Gastrocnemius medialis (tissue), 4 donors: ENCODE data around the gene MBL2. TPM values are rescaled to one million over a fixed set of nuclear protein-coding genes. Genes with fewer than 3 reads are reported as not detected.

Source experiments
- ATAC-seq, 2 donors: fragments of 150-250 bp; one replicate each; pipeline ENCODE4 v1.9.1; 2016
- DNase-seq, 2 donors: peaks; one replicate each; pipeline ENCODE4 v3.0.0-alpha.2; 2019
- H3K27ac ChIP-seq, 4 donors: fragments of 200-600 bp; sonication (generic); 1 replicate in 1 of 4; 2 replicates in 3 of 4; pipeline ENCODE4 v1.5.1; 2016 to 2018; ENCODE audit warnings: mild to moderate bottlenecking in 2 of 4, moderate library complexity in 1 of 4
- H3K27me3 ChIP-seq, 3 donors: fragments of 200-600 bp; sonication (generic) in 2 of 3; 1 replicate in 1 of 3; 2 replicates in 2 of 3; pipeline versions ENCODE4 v1.5.1 to v1.6.0; 2016 to 2019; ENCODE audit warnings: mild to moderate bottlenecking in 1 of 3, moderate library complexity in 1 of 3
- H3K36me3 ChIP-seq, 2 donors: fragments of 200-600 bp; sonication (generic) in 1 of 2; one replicate each; pipeline ENCODE4 v1.5.1; 2017 to 2018
- H3K4me1 ChIP-seq, 2 donors: fragments of 200-600 bp; sonication (generic) in 1 of 2; one replicate each; pipeline ENCODE4 v1.5.1; 2016 to 2017; ENCODE audit warnings: mild to moderate bottlenecking in 2 of 2
- H3K4me3 ChIP-seq, 4 donors: fragments of 200-600 bp; sonication (generic) in 3 of 4; 1 replicate in 1 of 4; 2 replicates in 3 of 4; pipeline ENCODE4 v1.5.1; 2016 to 2019; ENCODE audit warnings: mild to moderate bottlenecking in 2 of 4
- H3K9me3 ChIP-seq, 3 donors: fragments of 200-600 bp; sonication (generic) in 2 of 3; 1 replicate in 1 of 3; 2 replicates in 2 of 3; pipeline ENCODE4 v1.5.1; 2016 to 2019
- CTCF ChIP-seq, 5 experiments: fragments of 450-650 bp in 3 of 5; fragments of 200-600 bp in 2 of 5; sonication (generic) in 2 of 5; IDR thresholded peaks in 4 of 5; conservative IDR thresholded peaks in 1 of 5; 1 replicate in 4 of 5; 2 replicates in 1 of 5; pipeline ENCODE4 v1.5.1; 2016 to 2019; ENCODE audit warnings: antibody characterized with exemption in 5 of 5, mild to moderate bottlenecking in 3 of 5, moderate library complexity in 3 of 5
- POLR2A ChIP-seq, 2 donors: fragments of 450-650 bp; IDR thresholded peaks; one replicate each; pipeline ENCODE4 v1.6.1; 2017; ENCODE audit warnings: antibody characterized with exemption in 2 of 2, mild to moderate bottlenecking in 2 of 2, moderate library complexity in 2 of 2
- in situ Hi-C, 4 donors: fragments of 200-750 bp; cut with MboI; loops; one replicate each; pipeline versions ENCODE4 v1.15.0 to v1.8.0; 2017; ENCODE audit warnings: low sequenced_read_pairs in 4 of 4
- intact Hi-C: fragments of 100-400 bp; cut with DNase I; formaldehyde crosslinking; loops from one replicate; pipeline ENCODE4 v1.15.1; 2023; ENCODE audit warnings: low total_unique reads
- total RNA-seq, 4 donors: library from RNA; depleted of rRNA; stranded (reverse); fragments of >200 nt; gene quantifications; one replicate each; pipeline versions ENCODE4 v1.1.0 to v1.2.3, GENCODE V29; 2016

The MBL2 gene
- total RNA-seq, 4 donors from 2014 or later: 0.07 to 0.11 TPM; not detected in 2

DNA sequence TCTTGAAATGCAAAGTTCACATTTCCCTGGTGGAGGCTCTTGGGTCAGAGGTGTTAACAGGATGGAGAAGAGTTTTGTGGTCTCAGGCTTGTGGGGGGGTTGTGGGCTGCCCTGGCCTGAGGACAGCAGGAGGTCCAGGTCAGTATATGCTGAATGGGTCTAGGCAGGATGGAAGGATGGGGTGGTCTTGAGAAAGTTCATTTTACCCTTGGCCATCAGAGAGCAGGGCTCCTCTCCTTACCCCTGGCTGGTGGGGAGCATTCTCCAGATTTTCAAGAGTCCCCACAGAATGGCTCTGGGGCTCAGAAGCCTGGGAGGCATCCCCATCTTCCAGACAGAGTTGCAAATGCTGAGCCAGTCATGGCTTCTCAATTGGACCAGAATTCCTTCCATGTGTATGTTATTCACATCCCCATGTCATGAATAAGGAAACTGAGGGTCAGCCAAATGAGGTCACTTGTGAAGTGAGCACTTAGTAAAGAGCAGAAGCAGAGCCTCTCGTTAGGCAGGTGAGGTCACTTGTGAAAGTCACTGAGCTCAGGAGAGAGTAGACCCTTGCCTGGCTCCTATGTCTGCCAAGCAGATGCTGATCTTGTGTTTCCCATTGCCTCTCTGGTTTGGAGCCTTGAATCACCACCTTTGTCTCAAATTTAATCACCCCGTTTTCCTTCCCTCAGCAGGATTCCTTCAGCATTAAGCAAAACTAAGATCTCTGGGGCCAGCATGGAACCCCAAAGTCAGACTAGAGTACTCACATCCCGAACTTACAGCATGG, 33.0 kb downstream of the MBL2 start:
- H3K27ac ChIP-seq: no peak overlapping the region
- intact Hi-C loops (no loop called here), in situ Hi-C loops (no loop called here)
- TF ChIP-seq CTCF (IDR thresholded peaks at IDR 0.05 in 4 of 5, conservative IDR thresholded peaks at IDR 0.05 in 1 of 5) (no peak), POLR2A (IDR thresholded peaks at IDR 0.05) (no peak)
- no peaks in the 10 kb centered on the region for H3K9me3 ChIP-seq
- no peaks in the 10 kb centered on the region for H3K4me1 ChIP-seq
- H3K36me3 ChIP-seq: no peaks in the 10 kb centered on the region
- no peak overlapping the region for H3K4me3 ChIP-seq
- DNase-seq: no peak
- ATAC-seq: no peak
- no peaks in the 10 kb centered on the region for H3K27me3 ChIP-seq

DNA sequence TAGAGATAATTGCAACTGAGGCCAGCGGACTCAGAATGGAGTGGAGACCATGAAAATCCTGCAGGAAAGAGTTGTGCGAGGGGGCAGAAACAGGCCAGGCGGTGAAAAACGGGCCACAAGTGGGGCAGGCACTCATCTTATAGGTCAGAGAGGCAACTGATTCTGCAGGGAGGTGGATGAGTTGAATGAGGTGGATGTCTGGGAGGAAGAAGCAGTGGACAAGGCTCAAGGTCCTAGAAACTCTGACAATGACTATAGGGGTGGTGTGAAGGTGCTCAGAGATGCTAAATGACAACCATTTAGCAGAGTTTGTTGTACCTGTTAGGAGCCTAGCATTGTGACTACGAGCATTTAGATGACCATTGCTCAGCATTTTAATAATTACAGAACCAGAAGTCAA, 33.6 kb downstream of the MBL2 start:
- Histone ChIP-seq H3K4me3 (no peak overlapping the region), H3K36me3 (no peaks in the 10 kb centered on the region), H3K27me3 (no peaks in the 10 kb centered on the region), H3K27ac (no peak overlapping the region), H3K4me1 (no peaks in the 10 kb centered on the region), H3K9me3 (no peaks in the 10 kb centered on the region)
- in situ Hi-C loops: no loop called here
- DNase-seq (no peak), ATAC-seq (no peak)
- no peak for TF ChIP-seq POLR2A (IDR thresholded peaks at IDR 0.05)
- no peak for TF ChIP-seq CTCF (IDR thresholded peaks at IDR 0.05 in 4 of 5, conservative IDR thresholded peaks at IDR 0.05 in 1 of 5)
- intact Hi-C loops: no loop called here

GRCh38 chr10:52729271-52730104, 43.1 kb downstream of the MBL2 start:
- ATAC-seq (no peak), DNase-seq (no peak)
- Histone ChIP-seq H3K27me3 (no peaks in the 10 kb centered on the region), H3K36me3 (no peaks in the 10 kb centered on the region), H3K4me3 (peak overlapping the region in 2 of 4 donors; percentile 31 to 40), H3K27ac (no peak overlapping the region), H3K4me1 (no peaks in the 10 kb centered on the region), H3K9me3 (no peaks in the 10 kb centered on the region)
- TF ChIP-seq POLR2A (IDR thresholded peaks at IDR 0.05) (no peak), CTCF (IDR thresholded peaks at IDR 0.05 in 4 of 5, conservative IDR thresholded peaks at IDR 0.05 in 1 of 5) (peak in 4 of 5 experiments; percentile 21 to 44 (median 33))
- in situ Hi-C loops (no loop called here), intact Hi-C loops (loop anchor here (1.0 kb wide), 1 partner anchor 85 kb away; no protein-coding TSS in a partner anchor)

- DNase-seq: no peak
- Histone ChIP-seq H3K4me1 (no peaks in the 10 kb centered on the region), H3K36me3 (no peaks in the 10 kb centered on the region), H3K9me3 (no peaks in the 10 kb centered on the region), H3K4me3 (no peak overlapping the region), H3K27me3 (no peaks in the 10 kb centered on the region), H3K27ac (no peak overlapping the region)
- no peak for TF ChIP-seq CTCF (IDR thresholded peaks at IDR 0.05 in 4 of 5, conservative IDR thresholded peaks at IDR 0.05 in 1 of 5)
- no peak for TF ChIP-seq POLR2A (IDR thresholded peaks at IDR 0.05)
- intact Hi-C loops (no loop called here), in situ Hi-C loops (no loop called here)
- no peak for ATAC-seq
Observed at GRCh38 chr10:52720018-52720417, 52.6 kb downstream of the MBL2 start.
